Omental fat pad (tissue), 4 donors: ENCODE data around the gene HSDL1. TPM values are rescaled to one million over a fixed set of nuclear protein-coding genes. Genes with fewer than 3 reads are reported as not detected.

Source experiments
- ATAC-seq: fragments of 150-250 bp; one replicate; pipeline ENCODE4 v1.9.1; 2016; ENCODE audit warnings: mild to moderate bottlenecking, moderate library complexity; ENCODE audit not compliant: low FRiP score
- DNase-seq: peaks from one replicate; pipeline ENCODE4 v3.0.0-alpha.2; 2019; ENCODE audit warnings: low spot score
- CTCF ChIP-seq, 3 donors: fragments of 450-650 bp; IDR thresholded peaks; one replicate each; pipeline ENCODE4 v1.5.1; 2016 to 2017; ENCODE audit warnings: antibody characterized with exemption in 3 of 3, mild to moderate bottlenecking in 3 of 3, moderate library complexity in 2 of 3
- total RNA-seq, 4 donors: library from RNA; depleted of rRNA; stranded (reverse); fragments of >200 nt; gene quantifications; one replicate each; pipeline ENCODE4 v1.1.0, GENCODE V29; 2016

Gene HSDL1
- total RNA-seq, 4 donors from 2014 or later, result 8.8 to 21.4 (median 15.8) TPM

- TF ChIP-seq CTCF (IDR thresholded peaks at IDR 0.05), result no peak
- ATAC-seq, result no peak
- no peak for DNase-seq
These were observed 35.7 kb upstream of the HSDL1 start for GRCh38 chr16:84180519-84181140.

DNA sequence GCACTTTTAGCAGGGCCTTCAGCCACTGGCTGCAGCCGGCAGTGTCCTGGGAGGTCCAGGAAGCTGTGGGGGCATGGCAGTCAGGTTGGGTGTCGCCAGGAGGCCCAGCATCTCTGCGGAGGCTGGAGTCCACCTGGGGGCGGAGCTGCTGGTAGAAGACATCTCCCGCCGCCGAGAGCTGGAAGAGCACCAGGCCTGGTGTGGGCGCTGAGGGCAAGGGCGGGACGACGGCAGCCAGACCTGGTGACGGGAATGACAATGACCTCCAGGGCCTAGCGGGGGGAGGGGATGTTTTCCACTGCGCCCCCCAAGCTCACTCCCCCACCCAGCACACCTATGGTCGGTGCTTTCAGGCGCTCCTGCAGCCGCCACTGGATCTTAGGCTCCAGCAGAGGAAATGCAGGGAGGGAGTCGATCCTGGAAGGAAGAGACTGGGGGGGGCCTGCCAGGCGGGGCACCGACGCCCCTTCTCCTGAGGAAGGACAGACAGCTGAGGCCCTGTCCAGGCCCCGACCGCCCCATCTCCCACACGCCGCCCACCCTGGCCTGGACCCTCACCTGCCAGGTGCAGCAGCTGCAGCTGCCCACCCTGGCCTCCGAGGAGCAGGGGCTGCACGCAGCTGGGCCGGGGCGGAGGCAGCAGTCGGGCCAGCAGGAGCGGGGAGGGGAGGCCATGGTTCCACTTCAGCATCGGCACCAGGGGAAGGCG is 34.8 kb upstream of the HSDL1 start:
- DNase-seq (no peak), ATAC-seq (no peak)
- no peak for TF ChIP-seq CTCF (IDR thresholded peaks at IDR 0.05)

DNA sequence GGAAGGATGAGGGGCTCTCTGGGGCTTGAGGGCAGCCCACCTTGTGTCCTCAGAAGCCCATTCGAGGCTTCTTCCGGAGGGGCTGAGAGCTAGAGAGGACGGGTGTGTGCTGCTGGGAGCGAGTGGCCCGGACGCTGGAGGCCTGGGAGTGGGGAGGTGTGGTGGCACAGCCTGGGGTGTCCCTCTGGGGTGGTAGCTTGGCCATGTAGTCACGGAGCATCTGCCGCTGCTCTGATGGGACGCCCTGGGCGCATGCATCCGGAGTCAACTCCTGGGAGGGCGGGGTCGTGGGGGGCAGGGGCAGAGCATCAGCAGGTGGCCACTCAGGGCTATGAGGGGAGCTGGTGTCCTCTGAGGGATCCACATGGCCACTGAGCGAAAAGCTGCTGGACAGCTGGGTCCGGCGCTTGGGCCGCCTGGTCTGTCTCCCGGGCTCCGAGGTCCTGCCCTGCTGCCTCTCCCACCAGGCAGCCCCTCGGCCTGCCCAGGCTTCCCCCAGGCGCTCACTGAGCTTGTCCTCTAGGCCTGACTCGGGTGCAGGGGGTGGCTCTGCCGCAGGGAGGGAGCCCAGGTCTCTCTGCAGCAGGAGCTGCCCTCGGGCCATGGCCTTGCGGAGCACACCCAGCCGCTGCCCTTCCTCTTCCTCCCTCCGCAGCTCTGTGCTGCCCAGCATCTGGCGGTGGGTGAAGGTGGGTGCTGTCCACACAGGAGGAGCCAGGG is 34.1 kb upstream of the HSDL1 start:
- ATAC-seq, result no peak
- no peak for TF ChIP-seq CTCF (IDR thresholded peaks at IDR 0.05)
- no peak for DNase-seq

- TF ChIP-seq CTCF (IDR thresholded peaks at IDR 0.05), result no peak
- no peak for DNase-seq
- no peak for ATAC-seq
These were observed 33.3 kb upstream of the HSDL1 start for GRCh38 chr16:84178146-84178765.

GRCh38 chr16:84177741-84178073 is 32.7 kb upstream of the HSDL1 start:
- ATAC-seq (peak; percentile 67), DNase-seq (no peak)
- TF ChIP-seq CTCF (IDR thresholded peaks at IDR 0.05), result no peak

DNA sequence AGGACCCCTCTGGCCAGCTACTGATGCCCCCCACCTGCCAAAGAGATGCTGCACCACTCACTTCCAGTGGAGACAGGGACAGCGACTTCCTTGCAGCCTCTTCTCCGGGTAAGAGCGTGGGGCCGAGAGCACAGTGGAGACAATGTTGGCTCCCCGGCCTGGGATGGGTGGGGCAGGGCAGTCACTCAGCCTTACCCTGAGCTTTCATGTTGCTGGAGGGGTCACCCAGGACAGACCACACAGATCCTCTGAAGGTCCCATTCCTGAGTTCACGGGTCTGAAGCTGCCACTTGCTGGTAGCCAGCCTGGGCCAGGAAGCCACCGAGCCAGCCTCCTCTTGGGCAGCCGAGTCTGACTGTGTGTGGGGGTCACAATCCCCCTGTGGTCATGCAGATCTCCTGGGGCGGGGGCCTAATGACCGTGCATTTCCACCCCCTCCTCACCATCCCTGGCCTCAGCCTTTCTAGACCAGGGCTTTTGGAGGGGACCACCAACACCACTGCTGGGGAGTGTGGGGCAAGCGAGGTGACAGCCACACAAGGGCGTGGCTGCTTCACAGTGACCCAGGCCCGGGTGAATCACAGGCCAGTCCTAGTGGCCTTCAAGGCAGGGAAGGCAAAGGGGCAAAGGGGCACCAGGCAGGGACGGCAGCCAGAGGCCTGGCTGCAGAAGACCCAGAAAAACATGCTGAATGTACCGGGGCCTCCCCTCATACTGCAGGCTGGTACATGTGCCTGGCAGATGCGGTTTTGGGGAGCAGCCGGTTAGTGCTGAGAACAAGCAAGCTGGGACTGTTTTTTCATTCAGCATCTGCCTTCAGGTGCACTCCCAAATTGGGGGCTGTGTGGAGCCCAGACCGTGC is 31.4 kb upstream of the HSDL1 start:
- no peak for DNase-seq
- ATAC-seq, result no peak
- no peak for TF ChIP-seq CTCF (IDR thresholded peaks at IDR 0.05)
